GM12865 (cell line): Measurements from ENCODE around the gene CHD6.

Experiments
- DNase-seq: peaks from one replicate; pipeline ENCODE4 v3.0.0; 2010; ENCODE audit warnings: low read depth
- H3K4me3 ChIP-seq: 2 replicates; pipeline ENCODE4 v1.5.1; 2011; ENCODE audit warnings: mild to moderate bottlenecking, low read depth, low read length, control low read depth
- CTCF ChIP-seq: IDR thresholded peaks from 2 replicates; pipeline ENCODE4 v1.5.1; 2011; ENCODE audit warnings: low read length, control low read depth, low read depth, inconsistent platforms; ENCODE audit not compliant: insufficient read depth; ENCODE audit errors: missing control alignments

The CHD6 gene

GRCh38 chr20:41364967-41365765, 253.0 kb downstream of the CHD6 start:
- no peak overlapping the region for H3K4me3 ChIP-seq
- no peak for DNase-seq
- TF ChIP-seq CTCF: no peak

GRCh38 chr20:41364236-41364855, 253.8 kb downstream of the CHD6 start:
- no peak for DNase-seq
- no peak for TF ChIP-seq CTCF
- H3K4me3 ChIP-seq: no peak overlapping the region

GRCh38 chr20:41363601-41364000, 254.6 kb downstream of the CHD6 start:
- no peak for DNase-seq
- no peak for TF ChIP-seq CTCF
- H3K4me3 ChIP-seq: no peak overlapping the region

- DNase-seq: no peak
- no peak overlapping the region for H3K4me3 ChIP-seq
- TF ChIP-seq CTCF: no peak
Measured at GRCh38 chr20:41362748-41363140, 255.4 kb downstream of the CHD6 start.

GRCh38 chr20:41361757-41362747, 256.1 kb downstream of the CHD6 start:
- no peak for TF ChIP-seq CTCF
- no peak overlapping the region for H3K4me3 ChIP-seq
- DNase-seq: no peak

GRCh38 chr20:41360831-41361756, 257.1 kb downstream of the CHD6 start:
- no peak overlapping the region for H3K4me3 ChIP-seq
- no peak for TF ChIP-seq CTCF
- DNase-seq: no peak
